ENCODE data around the gene MMAB. TPM values are rescaled to one million over a fixed set of nuclear protein-coding genes. Genes with fewer than 3 reads are reported as not detected.
A peak's percentile ranks its signal among the peaks of the same experiment; 100 is the strongest.

MMAB gene
- total and polyA plus RNA-seq, 8 donors = 6.2 to 71.2 (median 29.8) TPM

- Histone ChIP-seq H3K9me3 (no peaks in the 10 kb centered on the region), H3K27ac (no peak overlapping the region), H3K4me3 (no peak overlapping the region), H3K36me3 (peaks cover 10 to 29% (median 27%) of the 10 kb centered on the region in 4 donors), H3K4me1 (peaks cover 0 to 17% (median 6%) of the 10 kb centered on the region in 4 donors), H3K27me3 (peaks cover 0 to 14% (median 0%) of the 10 kb centered on the region in 3 donors)
- 83 to 88% (median 87%) methylated on average over 7 of the region's 7 CpGs for WGBS, 5 donors
- TF ChIP-seq CTCF (IDR thresholded peaks at IDR 0.05) = no peak
- TF ChIP-seq POLR2AphosphoS5 (IDR thresholded peaks at IDR 0.05) = no peak
- no peak for TF ChIP-seq EP300 (IDR thresholded peaks at IDR 0.05)
- TF ChIP-seq POLR2A (IDR thresholded peaks at IDR 0.05) = no peak
- DNase-seq = no peak
- intact Hi-C loops (cut with DNase I; ENCODE audit: low total_unique reads) = no loop called here
Observed at GRCh38 chr12:109599087-109599486, 25.8 kb upstream of the MMAB start.

- H3K27ac ChIP-seq = no peak overlapping the region
- H3K36me3 ChIP-seq = peaks cover 11 to 35% (median 29%) of the 10 kb centered on the region in 4 donors
- no peak overlapping the region for H3K4me3 ChIP-seq
- TF ChIP-seq POLR2AphosphoS5 (IDR thresholded peaks at IDR 0.05) = no peak
- no peak for TF ChIP-seq EP300 (IDR thresholded peaks at IDR 0.05)
- no peak for TF ChIP-seq CTCF (IDR thresholded peaks at IDR 0.05)
- no peak for TF ChIP-seq POLR2A (IDR thresholded peaks at IDR 0.05)
- H3K9me3 ChIP-seq = no peaks in the 10 kb centered on the region
- H3K27me3 ChIP-seq = peaks cover 0 to 10% (median 0%) of the 10 kb centered on the region in 3 donors
- DNase-seq = no peak
- intact Hi-C loops (cut with DNase I; ENCODE audit: low total_unique reads) = no loop called here
- H3K4me1 ChIP-seq = peaks cover 0 to 17% (median 6%) of the 10 kb centered on the region in 4 donors
- WGBS, 5 donors = 77 to 86% (median 83%) methylated on average over 7 to 11 of the region's 11 CpGs
Observed at GRCh38 chr12:109598428-109598854, 25.1 kb upstream of the MMAB start.

GRCh38 chr12:109597795-109598427 lies 24.6 kb upstream of the MMAB start:
- Histone ChIP-seq H3K9me3 (no peaks in the 10 kb centered on the region), H3K4me1 (peaks cover 0 to 17% (median 6%) of the 10 kb centered on the region in 4 donors), H3K27ac (no peak overlapping the region), H3K36me3 (peaks cover 13 to 40% (median 34%) of the 10 kb centered on the region in 4 donors), H3K4me3 (no peak overlapping the region), H3K27me3 (peaks cover 0 to 10% (median 0%) of the 10 kb centered on the region in 3 donors)
- TF ChIP-seq CTCF (IDR thresholded peaks at IDR 0.05) (peak in 5 of 7 experiments; percentile 93 to 95 (median 95)), POLR2AphosphoS5 (IDR thresholded peaks at IDR 0.05) (peak in 1 of 3 donors; percentile 68), EP300 (IDR thresholded peaks at IDR 0.05) (no peak), POLR2A (IDR thresholded peaks at IDR 0.05) (no peak)
- peak; percentile 86 to 95 for DNase-seq
- intact Hi-C loops (cut with DNase I; ENCODE audit: low total_unique reads) = loop anchor here (2.0 kb wide), 1 partner anchor 177 kb away; no protein-coding TSS in a partner anchor
- WGBS, 5 donors = 37 to 39% (median 39%) methylated on average over 26 to 27 of the region's 27 CpGs

DNA sequence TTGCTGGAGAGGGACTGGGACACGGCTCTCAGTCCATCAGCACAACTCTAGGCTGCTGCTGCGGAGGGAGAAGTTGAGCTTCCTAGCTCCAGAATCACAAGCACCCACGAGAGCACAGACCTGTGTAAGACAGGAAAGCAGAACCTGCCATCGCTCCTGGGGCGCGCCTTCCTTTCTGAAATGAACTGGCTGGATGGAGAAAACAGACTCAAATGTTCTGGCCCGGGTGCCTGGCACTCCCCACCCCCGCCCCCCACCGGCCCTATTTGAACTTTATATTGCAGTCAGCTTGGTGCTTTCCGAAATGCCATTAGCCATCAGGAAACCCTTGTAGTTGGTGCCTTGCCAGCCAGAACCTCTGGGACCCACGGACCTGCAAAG lies 24.1 kb upstream of the MMAB start:
- Histone ChIP-seq H3K4me3 (no peak overlapping the region), H3K27ac (no peak overlapping the region), H3K27me3 (peaks cover 0 to 10% (median 0%) of the 10 kb centered on the region in 3 donors), H3K36me3 (peaks cover 13 to 45% (median 39%) of the 10 kb centered on the region in 4 donors), H3K4me1 (peaks cover 0 to 17% (median 6%) of the 10 kb centered on the region in 4 donors), H3K9me3 (no peaks in the 10 kb centered on the region)
- DNase-seq = no peak
- whole genome bisulfite sequencing, 5 donors = 36 to 49% (median 46%) methylated on average over 10 to 11 of the region's 11 CpGs
- intact Hi-C loops (cut with DNase I; ENCODE audit: low total_unique reads) = loop anchor here (2.0 kb wide), 1 partner anchor 177 kb away; no protein-coding TSS in a partner anchor
- TF ChIP-seq EP300 (IDR thresholded peaks at IDR 0.05) (no peak), POLR2A (IDR thresholded peaks at IDR 0.05) (no peak)
